ENCODE data around the gene TLL2.

Gene TLL2

GRCh38 chr10:96441322-96441885, 72.3 kb downstream of the TLL2 start:
- no peak for DNase-seq (ENCODE audit: low read depth)
- H3K4me3 ChIP-seq (ENCODE audit: low read length), result no peak overlapping the region
- TF ChIP-seq CTCF (conservative IDR thresholded peaks at IDR 0.05; ENCODE audit: low read length), result no peak

- no peak for TF ChIP-seq CTCF (conservative IDR thresholded peaks at IDR 0.05; ENCODE audit: low read length)
- H3K4me3 ChIP-seq (ENCODE audit: low read length), result no peak overlapping the region
- DNase-seq (ENCODE audit: low read depth), result peak; percentile 24
Observed at GRCh38 chr10:96440361-96441292, 73.1 kb downstream of the TLL2 start.

GRCh38 chr10:96439725-96440124, 74.0 kb downstream of the TLL2 start:
- no peak for TF ChIP-seq CTCF (conservative IDR thresholded peaks at IDR 0.05; ENCODE audit: low read length)
- peak; percentile 6 for DNase-seq (ENCODE audit: low read depth)
- H3K4me3 ChIP-seq (ENCODE audit: low read length), result no peak overlapping the region

GRCh38 chr10:96436035-96436434, 77.7 kb downstream of the TLL2 start:
- no peak overlapping the region for H3K4me3 ChIP-seq (ENCODE audit: low read length)
- no peak for TF ChIP-seq CTCF (conservative IDR thresholded peaks at IDR 0.05; ENCODE audit: low read length)
- DNase-seq (ENCODE audit: low read depth), result no peak

- DNase-seq (ENCODE audit: low read depth), result no peak
- TF ChIP-seq CTCF (conservative IDR thresholded peaks at IDR 0.05; ENCODE audit: low read length), result no peak
- no peak overlapping the region for H3K4me3 ChIP-seq (ENCODE audit: low read length)
Observed at GRCh38 chr10:96431211-96431970, 82.3 kb downstream of the TLL2 start.

GRCh38 chr10:96427291-96427690, 86.4 kb downstream of the TLL2 start:
- no peak overlapping the region for H3K4me3 ChIP-seq (ENCODE audit: low read length)
- DNase-seq (ENCODE audit: low read depth), result no peak
- TF ChIP-seq CTCF (conservative IDR thresholded peaks at IDR 0.05; ENCODE audit: low read length), result no peak

Data from AG10803 (cell line).